ENCODE measurements around the gene CCNK. TPM values are rescaled to one million over a fixed set of nuclear protein-coding genes. Genes with fewer than 3 reads are reported as not detected.

CCNK gene
- total RNA-seq, 1 experiment from 2014 or later = 80.1 TPM

GRCh38 chr14:99529899-99530298 lies 48.7 kb downstream of the CCNK start:
- no peak for DNase-seq
- Histone ChIP-seq H2BK120ac (ENCODE audit: low read depth, low read length, poor library complexity, severe bottlenecking) (no peak overlapping the region), H3K9ac (ENCODE audit: extremely low read depth, insufficient read length, low read length) (no peak overlapping the region), H3K79me1 (ENCODE audit: insufficient read depth, low read depth, low read length, poor library complexity, severe bottlenecking) (no peaks in the 10 kb centered on the region), H4K91ac (ENCODE audit: insufficient read length, low read depth, low read length) (no peak overlapping the region), H3K14ac (ENCODE audit: insufficient read depth, low read length) (no peak overlapping the region), H4K20me1 (ENCODE audit: control insufficient read depth, insufficient read depth, insufficient read length) (no peaks in the 10 kb centered on the region), H3T11ph (ENCODE audit: low read length) (no peak overlapping the region), H3K18ac (ENCODE audit: insufficient read length, low read depth, low read length) (no peak overlapping the region), H3K4me1 (ENCODE audit: insufficient read depth, low read length) (peaks cover 2% of the 10 kb centered on the region; the same call in 1 of the 2 replicates), H2BK12ac (ENCODE audit: insufficient read length, low read depth, low read length) (no peak overlapping the region), H3K23ac (ENCODE audit: insufficient read length, low read depth, low read length) (no peak overlapping the region), H3K56ac (ENCODE audit: insufficient read length, low read depth, low read length) (no peak overlapping the region), H2BK20ac (ENCODE audit: low read depth, low read length, poor library complexity, severe bottlenecking) (no peak overlapping the region), H2BK5ac (ENCODE audit: insufficient read length, low read length) (no peak overlapping the region), H3K9me3 (ENCODE audit: control insufficient read depth, low read depth, low read length) (no peaks in the 10 kb centered on the region), H3K23me2 (ENCODE audit: insufficient read length, low read depth, low read length, poor library complexity, severe bottlenecking) (no peaks in the 10 kb centered on the region), H2AK5ac (ENCODE audit: insufficient read length, low read length) (no peak overlapping the region), H3K79me2 (ENCODE audit: insufficient read depth, low read length) (no peaks in the 10 kb centered on the region), H3K4ac (ENCODE audit: low read depth, low read length) (no peak overlapping the region), H3K4me2 (ENCODE audit: insufficient read depth, insufficient read length, low read length) (no peak overlapping the region), H4K8ac (replicated peaks; ENCODE audit: insufficient read length, low read depth, low read length) (no peak overlapping the region), H4K5ac (ENCODE audit: insufficient read length, low read depth, low read length) (no peak overlapping the region), H3K27ac (ENCODE audit: insufficient read length, low read depth, low read length) (no peak overlapping the region), H3K27me3 (ENCODE audit: insufficient read depth, low read length) (no peaks in the 10 kb centered on the region), H2AFZ (ENCODE audit: low read length) (no peak overlapping the region), H2BK15ac (ENCODE audit: low read depth, low read length) (no peak overlapping the region)
- TF ChIP-seq, protein P1, sequence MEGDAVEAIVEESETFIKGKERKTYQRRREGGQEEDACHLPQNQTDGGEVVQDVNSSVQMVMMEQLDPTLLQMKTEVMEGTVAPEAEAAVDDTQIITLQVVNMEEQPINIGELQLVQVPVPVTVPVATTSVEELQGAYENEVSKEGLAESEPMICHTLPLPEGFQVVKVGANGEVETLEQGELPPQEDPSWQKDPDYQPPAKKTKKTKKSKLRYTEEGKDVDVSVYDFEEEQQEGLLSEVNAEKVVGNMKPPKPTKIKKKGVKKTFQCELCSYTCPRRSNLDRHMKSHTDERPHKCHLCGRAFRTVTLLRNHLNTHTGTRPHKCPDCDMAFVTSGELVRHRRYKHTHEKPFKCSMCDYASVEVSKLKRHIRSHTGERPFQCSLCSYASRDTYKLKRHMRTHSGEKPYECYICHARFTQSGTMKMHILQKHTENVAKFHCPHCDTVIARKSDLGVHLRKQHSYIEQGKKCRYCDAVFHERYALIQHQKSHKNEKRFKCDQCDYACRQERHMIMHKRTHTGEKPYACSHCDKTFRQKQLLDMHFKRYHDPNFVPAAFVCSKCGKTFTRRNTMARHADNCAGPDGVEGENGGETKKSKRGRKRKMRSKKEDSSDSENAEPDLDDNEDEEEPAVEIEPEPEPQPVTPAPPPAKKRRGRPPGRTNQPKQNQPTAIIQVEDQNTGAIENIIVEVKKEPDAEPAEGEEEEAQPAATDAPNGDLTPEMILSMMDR (conservative IDR thresholded peaks at IDR 0.05) = no peak
- Mint-ChIP-seq H3K4me3 (no peak overlapping the region), H3K27ac (no peak overlapping the region; a peak in 1 of 7 replicates), H3K27me3 (ENCODE audit: low read depth) (peaks cover 2% of the 10 kb centered on the region), H3K36me3 (ENCODE audit: insufficient read depth in 1 of 3, low read depth in 3 of 3) (peaks cover 0 to 7% (median 0%) of the 10 kb centered on the region in 3 experiments; a peak in 1 of 7 replicates), H3K9me3 (no peaks in the 10 kb centered on the region), H3K4me1 (peaks cover 46 to 65% of the 10 kb centered on the region in 2 experiments)
- no CpG with 5 or more reads among the region's 4 CpGs for WGBS (ENCODE audit: extremely low coverage, insufficient read length, low lambda C conversion rate)
